A673 (cell line): ENCODE data around the gene NAP1L5.

Experiments used
- EZH2 ChIP-seq: fragments of 200-600 bp; sonication (generic); IDR thresholded peaks from 2 replicates; pipeline ENCODE4 v1.6.1; 2017; ENCODE audit warnings: borderline replicate concordance, low read depth, mild to moderate bottlenecking, mixed read lengths, antibody characterized with exemption, low read length; ENCODE audit not compliant: poor library complexity, severe bottlenecking
- TF ChIP-seq, protein P1 (sequence below): fragments of 300-800, 200-600 bp; sonication (generic); conservative IDR thresholded peaks from 2 replicates; pipeline ENCODE4 v1.5.1; 2017; ENCODE audit warnings: low read depth, mild to moderate bottlenecking, antibody characterized with exemption, low read length, moderate library complexity, mixed read lengths

DNA sequence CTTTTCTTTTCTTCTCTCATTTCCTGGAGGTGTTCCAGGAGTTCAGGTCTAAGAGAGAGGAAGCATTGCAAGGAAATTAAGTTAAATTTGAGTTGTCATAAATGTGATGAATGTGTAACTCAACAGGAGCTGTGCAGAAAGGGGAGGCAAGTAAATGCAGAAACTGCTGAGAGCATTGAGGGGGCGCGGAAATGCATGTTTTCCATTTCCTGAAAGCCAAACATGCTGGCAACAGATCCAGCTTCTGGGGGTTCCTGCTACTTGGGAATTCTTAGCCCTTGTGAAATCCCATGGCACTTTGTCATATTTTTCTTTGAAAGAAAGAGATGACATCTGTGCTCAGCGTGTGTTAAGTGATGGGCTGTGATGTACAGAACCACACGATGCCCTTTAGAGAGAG, 33.8 kb upstream of the NAP1L5 start:
- TF ChIP-seq, protein P1, sequence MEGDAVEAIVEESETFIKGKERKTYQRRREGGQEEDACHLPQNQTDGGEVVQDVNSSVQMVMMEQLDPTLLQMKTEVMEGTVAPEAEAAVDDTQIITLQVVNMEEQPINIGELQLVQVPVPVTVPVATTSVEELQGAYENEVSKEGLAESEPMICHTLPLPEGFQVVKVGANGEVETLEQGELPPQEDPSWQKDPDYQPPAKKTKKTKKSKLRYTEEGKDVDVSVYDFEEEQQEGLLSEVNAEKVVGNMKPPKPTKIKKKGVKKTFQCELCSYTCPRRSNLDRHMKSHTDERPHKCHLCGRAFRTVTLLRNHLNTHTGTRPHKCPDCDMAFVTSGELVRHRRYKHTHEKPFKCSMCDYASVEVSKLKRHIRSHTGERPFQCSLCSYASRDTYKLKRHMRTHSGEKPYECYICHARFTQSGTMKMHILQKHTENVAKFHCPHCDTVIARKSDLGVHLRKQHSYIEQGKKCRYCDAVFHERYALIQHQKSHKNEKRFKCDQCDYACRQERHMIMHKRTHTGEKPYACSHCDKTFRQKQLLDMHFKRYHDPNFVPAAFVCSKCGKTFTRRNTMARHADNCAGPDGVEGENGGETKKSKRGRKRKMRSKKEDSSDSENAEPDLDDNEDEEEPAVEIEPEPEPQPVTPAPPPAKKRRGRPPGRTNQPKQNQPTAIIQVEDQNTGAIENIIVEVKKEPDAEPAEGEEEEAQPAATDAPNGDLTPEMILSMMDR, result no peak
- TF ChIP-seq EZH2, result no peak
